Right lung (tissue), 5 donors: ENCODE measurements around the gene FGF22. TPM values are rescaled to one million over a fixed set of nuclear protein-coding genes. Genes with fewer than 3 reads are reported as not detected.
A peak's percentile ranks its signal among the peaks of the same experiment; 100 is the strongest.
"Not testable (repeated sequence)": the region's sequence is repeated elsewhere in the genome, so short reads cannot be mapped to it uniquely, and the experiment has no call there.

ENCODE experiments used
- DNase-seq, 2 donors: peaks; one replicate each; pipeline ENCODE4 v3.0.0-alpha.2; 2013
- polyA plus RNA-seq, 5 donors: library from polyadenylated mRNA; unstranded; fragments of 120-200 nt; gene quantifications; one replicate each; pipeline versions ENCODE4 v1.2.1 to v1.2.3, GENCODE V29; 2013; ENCODE audit warnings: inconsistent platforms in 1 of 5, low replicate concordance in 1 of 5; ENCODE audit not compliant: insufficient read length in 5 of 5, insufficient read depth in 1 of 5

FGF22 gene
- polyA plus RNA-seq, 5 donors, result 0.19 to 0.57 (median 0.22) TPM

DNA sequence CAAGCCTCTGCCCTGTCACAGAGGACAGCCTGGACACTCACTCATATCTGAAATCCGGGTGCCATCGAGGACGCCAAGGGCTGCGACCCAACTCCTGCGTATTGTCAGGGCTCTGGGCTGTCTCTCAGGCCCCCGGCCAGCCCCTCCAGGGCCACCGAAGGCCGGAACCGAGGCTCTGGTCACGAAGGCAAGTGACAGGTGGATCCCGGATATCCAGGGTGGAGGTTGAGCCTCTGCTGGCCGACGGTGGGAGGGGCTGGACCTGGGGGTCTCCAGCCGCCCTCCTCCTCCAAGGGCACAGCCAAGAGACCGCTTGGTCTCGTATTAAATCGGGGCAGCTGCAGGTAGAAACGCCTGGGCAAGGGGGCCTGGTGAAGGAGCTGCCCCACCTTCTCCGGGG is 17.9 kb downstream of the FGF22 start:
- DNase-seq, result no peak

DNA sequence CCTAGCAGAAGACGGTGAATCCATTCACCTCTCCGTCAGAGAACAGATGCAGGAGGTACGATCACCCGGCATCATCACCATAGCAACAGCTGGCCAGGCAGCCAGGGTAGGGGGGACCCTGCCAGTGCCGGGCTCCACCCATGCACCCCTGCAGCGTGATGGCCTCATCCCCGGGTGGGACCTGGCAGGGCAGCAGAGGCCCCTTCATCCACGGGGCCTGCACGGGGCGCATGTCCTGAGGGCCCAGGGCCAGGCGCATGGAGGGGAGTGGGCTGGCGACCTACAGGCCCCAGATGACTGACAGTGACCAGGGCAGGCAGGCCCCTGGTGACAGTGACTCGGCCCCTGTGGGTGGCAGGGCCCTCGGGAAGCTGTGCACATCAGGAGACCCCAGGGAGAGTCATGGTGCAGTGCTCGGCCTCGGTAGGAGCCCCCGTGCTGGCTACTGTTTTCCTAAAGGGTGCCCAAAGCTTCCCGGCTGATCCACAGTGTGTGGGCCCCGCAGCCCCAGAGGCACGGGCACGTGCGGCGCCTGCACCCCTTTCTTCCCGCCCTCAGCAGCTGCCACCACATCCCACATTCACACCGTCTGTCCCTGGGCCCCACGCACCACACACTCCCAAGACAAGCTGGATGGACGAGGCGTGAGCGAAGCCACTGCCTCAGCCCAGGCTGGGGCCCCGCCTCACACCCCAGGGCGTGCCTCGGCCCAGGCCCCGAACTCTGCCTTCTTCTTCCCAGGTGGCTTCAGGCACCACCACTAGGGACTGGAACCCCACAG is 18.6 kb downstream of the FGF22 start:
- DNase-seq, result no peak

DNA sequence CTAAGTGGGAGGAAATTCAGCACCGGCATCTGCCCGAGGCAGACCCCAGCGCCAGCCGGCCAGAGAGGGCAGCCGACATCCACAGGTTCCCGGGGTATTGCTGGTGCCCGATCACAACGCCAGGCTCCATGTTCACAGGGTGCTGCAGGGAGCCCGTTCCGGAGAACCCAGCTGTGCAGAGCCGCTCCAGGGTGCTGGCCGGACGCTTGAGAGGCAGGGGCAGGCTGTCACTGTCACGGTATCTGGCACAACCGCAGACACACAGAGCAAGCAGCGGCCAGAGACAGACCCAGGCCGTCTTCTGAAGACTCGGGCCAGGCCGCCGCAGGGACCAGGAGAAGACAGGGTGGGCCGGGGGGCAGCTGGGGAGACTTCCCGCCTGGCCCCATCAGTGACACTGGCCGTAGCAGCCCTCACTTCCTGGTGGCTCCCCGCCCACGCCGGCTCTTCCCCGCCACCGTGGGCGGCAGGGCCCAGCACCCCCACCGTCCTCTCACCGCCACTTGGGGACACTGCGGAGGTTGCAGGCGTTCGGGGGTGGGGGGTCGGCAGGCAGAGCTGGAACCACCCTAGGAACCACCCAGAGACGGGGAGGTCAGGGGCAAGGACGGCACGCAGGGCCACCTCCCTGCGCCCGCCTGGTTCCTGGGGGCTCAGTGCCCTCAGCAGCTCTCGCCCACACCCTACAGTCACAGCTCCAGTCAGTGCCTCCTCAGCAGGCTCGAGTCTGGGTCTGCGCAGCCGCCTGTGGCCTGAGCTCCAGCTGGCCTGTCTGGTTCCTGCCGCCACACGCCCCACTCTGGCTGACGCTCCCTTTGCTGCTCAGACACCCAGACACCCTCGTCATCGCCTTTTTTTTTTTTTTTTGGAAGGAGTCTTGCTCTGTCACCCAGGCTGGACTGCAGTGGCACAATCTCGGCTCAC is 19.5 kb downstream of the FGF22 start:
- DNase-seq, result no peak

DNA sequence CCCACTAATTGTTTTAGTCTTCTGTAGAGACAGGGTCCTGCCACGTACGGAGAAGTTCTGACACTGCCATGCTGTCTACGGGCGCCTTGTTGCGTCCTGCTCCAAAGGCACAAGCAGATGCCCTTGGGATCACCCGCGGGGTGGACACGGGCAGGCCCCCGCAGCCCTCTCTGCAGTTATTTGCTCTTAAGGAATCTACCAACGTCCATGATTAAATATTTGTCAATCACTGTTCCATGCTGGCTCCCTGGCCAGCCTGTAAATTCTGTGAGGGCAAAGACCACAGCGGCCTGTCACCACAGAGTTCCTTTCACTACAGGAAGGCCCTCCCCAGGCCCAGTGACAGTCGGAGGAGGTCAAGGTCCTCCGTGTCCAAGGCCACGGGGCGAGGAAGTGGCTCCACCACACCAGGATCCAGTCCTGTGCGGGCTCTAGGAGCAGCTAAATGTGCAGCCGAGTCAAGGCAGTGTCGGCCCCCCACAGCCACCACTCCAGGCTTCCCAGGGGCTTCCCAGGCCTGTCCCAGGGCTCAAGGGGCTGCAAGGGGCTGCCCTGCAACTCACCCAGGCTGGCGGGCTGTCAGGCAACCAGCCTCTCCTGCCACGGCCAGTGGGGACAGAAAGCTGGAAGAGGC is 21.2 kb downstream of the FGF22 start:
- no peak for DNase-seq

DNA sequence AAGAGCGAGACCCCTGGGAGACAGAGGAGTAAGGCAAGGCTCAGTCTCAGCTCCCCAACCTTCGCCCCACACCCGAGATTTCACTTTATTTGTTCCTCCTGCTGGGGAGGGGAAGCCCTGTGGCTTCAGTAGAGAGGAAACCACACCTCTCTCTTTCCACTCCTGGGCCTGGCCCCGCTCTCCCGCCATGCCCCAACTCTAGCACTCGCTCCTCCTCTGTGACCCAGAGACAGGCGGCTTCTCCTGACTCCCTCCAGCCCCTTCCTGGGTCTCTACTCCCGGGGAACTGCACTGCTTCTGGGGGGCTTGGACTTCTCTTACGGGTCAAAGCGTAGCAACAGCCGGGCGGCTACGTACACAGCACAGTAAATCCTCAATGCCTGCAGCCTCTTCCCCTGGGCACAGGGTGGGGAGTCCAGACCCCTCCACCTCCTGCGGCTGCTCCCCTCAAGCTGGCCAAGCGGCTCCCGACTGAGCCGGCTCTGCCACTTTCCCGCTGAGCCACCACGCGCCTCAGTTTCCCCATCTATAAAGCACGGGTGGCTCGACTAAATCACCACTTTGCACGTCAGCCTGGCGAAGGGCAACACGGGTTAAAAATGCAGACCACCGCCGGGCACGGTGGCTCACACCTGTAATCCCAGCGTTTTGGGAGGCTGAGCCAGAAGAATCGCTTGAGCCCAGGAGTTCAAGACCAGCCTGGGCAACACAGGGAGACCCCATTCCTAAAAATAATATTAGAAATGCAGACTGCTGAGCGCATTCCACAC is 21.9 kb downstream of the FGF22 start:
- DNase-seq, result no peak

DNA sequence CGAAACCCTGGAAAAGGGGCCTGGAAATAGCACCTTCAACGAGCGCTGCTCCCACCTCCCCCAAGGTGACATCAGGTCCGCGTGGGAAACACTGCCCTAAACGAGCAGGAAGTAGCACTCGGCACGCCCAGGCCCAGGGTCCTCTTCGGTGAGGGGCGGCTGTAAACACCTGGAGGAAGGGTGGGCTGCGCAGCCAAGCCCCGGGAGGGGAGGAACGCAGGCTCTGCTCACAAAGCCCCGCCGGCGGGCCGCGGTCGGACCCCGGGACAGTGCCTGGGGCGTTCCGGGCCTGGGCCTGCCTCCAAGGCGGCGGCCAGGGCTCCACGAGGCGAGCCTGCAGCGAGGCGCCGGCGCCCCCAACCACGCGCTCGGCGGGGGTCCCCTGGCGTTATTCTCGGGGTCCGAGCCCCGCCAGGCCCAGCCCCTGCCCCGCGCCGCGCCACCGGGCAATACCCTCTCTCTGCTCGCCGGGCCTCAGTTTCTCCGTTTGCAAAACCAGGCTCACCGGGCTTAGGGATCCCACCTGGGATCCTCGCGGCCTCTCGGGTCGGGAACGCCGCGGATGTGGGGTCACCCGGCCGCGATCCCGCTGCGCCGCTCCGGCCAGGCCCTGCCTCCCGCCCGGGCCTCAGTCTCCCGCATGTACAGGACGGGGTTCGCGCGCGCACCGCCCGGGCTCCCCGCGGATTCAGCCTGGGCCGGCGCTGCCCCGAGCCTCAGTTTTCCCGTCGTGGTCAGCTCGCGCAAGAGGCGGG is 22.7 kb downstream of the FGF22 start:
- DNase-seq, result no peak

DNA sequence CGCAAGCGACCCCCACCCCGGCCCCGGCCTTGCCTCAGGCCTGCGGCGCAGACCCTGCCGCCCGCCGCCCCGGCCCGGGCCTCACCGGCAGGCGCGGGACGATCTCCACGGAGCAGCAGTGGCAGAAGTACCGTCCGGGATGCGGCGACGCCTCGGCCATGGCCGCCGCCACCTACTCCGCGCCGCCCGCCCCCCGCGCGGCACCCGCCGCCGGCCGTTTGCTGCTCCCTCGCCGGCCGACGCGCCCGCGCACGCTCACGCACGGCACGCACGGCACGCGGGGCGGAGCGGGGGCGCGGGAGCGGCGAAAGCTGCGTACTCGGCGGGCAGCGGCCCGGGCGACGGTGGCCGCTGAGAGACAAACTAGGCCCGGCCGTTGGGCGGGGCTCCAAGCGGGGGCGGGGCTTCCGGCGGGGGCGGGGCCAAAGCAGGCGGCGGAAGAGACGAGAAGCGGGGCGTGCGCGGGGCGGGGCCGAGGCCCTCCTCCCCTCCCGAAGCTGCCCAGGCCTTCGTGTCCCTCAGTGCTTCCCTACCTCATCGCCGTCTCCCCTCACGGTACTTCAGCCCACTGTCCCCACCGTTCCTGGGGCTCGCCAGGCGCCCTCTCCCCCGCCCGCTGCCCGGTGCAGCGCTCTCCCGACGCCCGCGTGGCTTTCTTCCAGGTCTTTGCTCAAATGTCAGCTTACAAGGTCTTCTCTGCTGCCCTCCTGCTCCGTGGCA is 23.4 kb downstream of the FGF22 start, which contains the start of gene RNF126:
Gene RNF126 (minus strand): TSS at position 253 of the 720 bp plus-strand sequence. CDS start 93 bp downstream, at position 160.
- DNase-seq, result peak; percentile 87 to 89

DNA sequence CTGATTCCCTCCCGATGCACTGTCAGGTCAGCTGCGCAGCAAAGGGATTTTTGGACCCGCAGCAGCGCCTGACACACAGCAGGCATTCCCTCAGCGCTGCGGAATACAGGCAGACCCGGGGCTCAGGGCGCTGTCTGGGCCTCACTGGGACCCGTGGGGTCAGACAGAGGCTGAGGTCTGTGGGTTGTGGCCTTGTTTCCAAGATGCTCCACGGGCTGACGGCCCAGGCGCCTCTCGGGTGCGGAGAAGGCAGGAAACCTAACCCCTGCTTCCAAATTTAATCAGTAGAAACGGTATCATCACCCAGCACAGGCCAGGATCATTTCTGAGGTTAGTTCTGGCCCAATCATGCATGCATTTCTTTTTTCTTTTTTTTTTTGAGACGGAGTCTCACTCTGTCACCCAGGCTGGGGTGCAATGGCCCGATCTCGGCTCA is 24.0 kb downstream of the FGF22 start:
- DNase-seq, result no peak

DNA sequence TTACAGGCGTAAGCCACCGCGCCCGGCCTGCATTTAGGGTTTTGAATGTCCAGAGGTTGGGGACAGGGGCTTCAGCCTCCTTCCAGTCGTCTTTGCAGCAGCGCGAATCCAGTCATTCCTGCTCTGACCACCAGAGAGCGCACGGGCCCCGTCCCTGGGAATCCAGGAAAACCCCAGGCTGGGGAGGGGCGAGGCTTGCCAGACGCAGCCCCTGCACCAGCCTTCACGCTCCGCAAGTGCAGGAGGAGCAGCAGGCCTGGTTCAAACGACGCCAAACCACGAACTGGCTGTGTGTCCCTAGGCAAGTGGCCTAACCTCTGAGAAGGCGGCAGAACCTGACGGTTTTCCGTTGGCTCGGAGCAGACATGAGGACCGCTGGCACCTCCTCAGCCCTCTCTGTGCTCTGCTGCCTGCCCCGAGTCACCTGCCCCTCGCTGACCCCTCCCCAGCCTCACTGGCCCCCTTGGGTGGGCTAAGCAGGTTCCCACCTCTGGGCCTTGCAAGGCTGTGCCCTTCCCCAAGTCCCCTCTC is 25.3 kb downstream of the FGF22 start:
- peak; percentile 69 to 81 for DNase-seq

DNA sequence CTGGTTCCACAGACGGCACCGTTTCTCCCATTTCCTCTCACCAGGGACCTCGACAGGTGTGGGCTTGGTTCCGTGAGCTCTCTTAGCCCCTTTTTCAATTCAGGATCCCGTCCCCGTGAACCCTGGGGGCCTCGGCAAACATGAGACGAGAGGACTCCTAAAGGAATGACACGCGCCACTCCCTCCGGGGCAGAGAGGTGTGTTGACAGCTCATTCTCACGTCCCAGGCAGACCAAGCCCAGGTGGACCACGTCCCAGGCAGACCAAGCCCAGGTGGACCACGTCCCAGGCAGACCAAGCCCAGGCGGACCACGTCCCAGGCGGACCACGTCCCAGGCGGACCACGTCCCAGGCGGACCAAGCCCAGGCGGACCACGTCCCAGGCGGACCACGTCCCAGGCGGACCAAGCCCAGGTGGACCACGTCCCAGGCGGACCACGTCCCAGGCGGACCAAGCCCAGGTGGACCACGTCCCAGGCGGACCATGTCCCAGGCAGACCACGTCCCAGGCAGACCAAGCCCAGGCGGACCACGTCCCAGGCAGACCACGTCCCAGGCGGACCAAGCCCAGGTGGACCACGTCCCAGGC is 27.4 kb downstream of the FGF22 start:
- DNase-seq, result not testable (repeated sequence)

DNA sequence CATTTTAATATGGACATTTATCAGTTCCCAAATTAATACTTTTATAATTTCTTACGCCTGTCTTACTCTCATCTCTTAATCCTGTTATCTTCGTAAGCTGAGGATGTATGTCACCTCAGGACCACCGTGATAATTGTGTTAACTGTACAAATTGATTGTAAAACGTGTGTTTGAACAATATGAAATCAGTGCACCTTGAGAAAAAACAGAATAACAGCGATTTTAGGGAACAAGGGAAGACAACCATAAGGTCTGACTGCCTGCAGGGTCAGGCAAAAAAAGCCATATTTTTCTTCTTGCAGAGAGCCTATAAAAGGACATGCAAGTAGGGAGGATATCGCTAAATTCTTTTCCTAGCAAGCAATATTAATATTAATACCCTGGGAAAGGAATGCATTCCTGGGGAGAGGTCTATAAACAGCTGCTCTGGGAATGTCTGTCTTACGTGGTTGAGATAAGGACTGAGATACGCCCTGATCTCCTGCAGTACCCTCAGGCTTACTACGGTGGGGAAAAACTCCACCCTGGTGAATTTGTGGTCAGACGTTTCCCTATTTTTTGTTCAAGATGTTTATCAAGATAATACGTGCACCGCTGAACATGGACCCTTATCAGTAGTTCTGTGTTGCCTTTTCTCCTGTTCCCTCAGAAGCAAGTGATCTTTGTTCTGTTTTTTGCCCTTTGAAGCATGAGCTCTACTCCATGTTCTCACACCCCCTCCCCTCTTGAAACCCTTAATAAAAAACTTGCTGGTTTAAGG is 29.2 kb downstream of the FGF22 start:
- not testable (repeated sequence) for DNase-seq

DNA sequence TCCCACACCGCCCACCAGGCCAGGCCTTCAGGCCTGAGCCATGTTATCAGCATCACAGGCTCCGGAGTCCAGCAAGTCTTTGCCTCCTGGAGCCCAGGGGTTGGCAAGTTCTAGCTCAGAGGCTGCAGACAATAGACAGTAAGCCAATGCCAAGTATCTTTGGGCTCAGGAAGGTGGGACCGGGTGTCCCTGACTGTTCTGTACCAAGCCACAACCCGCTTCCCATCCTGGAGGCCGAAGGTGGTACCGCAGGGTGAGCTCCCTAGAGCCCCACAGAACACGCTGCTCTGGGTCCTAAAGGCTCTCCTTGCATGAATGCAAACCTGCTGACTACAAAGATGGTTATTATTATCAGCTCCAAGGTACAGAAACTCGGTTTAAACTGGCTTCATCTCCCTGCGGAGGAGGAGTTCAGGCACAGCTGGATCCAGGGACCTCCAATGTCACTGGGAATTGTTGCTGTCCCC is 31.0 kb downstream of the FGF22 start:
- DNase-seq, result no peak

DNA sequence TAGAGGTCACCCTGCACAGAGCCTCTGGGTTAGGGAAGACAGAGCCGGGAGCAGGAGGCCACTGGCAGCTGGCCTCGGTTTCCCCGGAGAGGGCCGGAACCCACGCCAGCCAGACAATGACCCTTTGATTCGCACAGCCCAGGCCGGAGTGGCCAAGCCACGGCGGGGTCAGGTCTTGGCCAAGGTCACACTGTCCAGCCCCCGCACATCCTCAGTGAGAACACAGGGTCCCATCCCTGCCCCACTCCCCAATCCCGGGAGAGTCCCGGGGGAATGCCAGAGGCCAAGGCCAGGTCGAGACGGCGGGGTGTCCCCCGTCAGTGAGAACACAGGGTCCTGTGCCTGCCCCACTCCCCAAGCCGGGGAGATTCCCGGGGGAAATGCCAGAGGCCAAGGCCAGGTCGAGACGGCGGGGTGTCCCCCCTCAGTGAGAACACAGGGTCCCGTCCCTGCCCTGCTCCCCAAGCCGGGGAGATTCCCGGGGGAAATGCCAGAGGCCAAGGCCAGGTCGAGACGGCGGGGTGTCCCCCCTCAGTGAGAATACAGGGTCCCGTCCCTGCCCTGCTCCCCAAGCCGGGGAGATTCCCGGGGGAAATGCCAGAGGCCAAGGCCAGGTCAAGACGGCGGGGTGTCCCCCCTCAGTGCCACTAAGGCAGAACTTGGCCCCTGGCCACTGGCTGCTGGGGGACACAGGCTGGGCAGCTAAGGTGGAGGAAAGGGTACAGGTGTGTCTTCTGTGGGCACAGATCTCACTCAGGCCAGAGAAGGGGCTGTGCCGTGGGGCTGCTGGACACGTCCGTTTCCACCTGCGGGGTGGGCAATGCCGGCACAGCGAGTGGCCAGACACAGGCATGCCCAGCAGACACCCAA is 34.8 kb downstream of the FGF22 start:
- DNase-seq, result no peak

DNA sequence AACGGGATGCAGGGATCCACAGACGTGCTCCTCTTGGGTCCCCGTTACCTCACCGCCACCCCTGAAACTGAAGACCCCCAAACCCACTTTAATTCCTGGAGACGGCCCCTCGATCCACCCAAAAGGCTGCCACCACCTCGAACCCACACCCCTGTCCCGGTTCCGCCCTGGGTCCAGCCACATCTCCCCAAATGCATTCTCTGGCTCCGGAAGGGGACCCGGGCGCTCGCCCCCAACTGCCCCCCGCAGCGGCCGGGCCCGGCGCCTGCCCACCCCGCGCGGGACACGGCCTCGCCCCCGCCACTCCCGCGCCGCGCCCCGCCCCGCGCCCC is 36.3 kb downstream of the FGF22 start:
- no peak for DNase-seq

DNA sequence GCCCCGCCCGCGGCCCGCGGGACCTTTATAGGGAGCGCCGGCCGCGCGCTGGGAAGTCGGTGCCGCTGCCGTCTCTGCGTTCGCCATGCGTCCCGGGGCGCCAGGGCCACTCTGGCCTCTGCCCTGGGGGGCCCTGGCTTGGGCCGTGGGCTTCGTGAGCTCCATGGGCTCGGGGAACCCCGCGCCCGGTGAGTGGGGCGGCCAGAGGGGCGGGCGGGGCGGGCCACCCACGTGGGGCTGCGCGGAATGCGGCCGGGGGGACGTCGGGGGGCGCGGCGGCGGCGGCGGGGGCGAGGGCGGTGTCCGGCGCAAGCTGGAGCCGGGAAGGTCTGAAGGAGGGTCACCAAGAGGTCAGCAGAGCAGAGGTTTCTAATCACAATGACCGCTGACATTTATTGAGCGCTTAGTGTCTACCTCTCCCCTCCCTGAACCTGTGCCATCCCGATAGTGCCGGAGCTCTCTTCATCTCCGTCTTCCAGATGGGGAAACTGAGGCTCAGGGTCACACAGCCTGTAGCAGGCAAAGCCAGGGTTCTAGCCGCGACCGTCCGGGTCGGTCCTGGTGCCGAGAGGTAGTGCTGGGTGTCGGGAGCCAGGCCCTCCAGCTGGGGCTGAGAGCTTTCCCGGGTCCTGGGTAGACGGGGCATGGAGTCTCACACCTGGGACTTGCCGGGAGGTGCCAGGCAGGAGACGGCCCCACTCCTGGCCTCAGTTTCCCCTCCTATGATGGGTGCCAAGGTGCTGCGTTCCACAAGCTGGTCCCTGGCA is 36.8 kb downstream of the FGF22 start, which contains the start of gene FSTL3:
Gene FSTL3 (plus strand): TSS at position 54 of the 767 bp plus-strand sequence. CDS start 32 bp downstream, at position 86.
- DNase-seq, result no peak

DNA sequence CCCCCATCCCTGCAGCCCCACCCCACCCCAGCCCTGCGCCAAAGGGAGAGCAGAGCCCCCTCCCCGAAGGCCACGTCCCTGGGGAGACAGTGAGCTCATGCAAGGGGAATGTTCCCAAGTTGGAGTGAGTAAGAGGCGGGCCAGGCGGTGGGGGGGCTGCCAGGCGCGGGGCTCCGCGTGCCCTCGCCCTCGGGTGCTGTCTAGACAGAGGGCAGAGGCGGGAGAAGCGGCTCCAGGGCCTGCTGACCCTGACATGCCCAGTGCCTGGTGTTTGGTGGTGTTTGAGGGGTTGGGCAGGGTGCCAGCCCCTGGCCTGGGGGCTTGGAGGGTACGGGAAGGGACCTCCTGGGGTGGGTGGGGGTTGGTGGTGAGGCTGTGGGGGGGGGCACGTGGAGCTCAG is 37.5 kb downstream of the FGF22 start:
- no peak for DNase-seq
